ENCODE data around the gene KAZALD1. TPM values are rescaled to one million over a fixed set of nuclear protein-coding genes. Genes with fewer than 3 reads are reported as not detected.

The KAZALD1 gene
- total RNA-seq, 6 experiments from 2014 or later, result 14.5 to 21.1 (median 19.9) TPM

DNA sequence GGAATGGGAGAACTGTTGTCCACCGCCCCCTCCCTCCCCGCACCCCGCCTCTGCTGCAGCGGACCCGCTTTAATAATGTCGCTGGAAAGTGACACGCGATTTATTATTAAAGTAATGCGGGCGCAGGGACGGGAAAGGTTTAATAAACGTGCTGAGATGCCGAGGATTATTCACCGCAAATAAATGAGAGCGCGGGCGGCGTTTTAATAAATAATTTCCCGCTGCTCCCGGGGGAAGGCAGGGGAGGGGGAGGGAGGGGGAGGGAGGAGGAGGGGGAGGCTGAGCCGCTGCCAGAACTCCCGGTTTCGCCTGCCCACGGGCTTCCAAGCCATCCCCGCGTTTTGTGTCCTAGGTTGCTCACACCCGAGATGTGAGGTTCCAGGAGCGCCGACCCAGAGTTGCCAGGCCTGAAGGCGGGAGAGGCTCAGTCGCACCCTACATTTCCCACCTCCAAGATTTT lies 5.1 kb downstream of the KAZALD1 start:
- no peaks in the 10 kb centered on the region for H3K9me3 Mint-ChIP-seq

DNA sequence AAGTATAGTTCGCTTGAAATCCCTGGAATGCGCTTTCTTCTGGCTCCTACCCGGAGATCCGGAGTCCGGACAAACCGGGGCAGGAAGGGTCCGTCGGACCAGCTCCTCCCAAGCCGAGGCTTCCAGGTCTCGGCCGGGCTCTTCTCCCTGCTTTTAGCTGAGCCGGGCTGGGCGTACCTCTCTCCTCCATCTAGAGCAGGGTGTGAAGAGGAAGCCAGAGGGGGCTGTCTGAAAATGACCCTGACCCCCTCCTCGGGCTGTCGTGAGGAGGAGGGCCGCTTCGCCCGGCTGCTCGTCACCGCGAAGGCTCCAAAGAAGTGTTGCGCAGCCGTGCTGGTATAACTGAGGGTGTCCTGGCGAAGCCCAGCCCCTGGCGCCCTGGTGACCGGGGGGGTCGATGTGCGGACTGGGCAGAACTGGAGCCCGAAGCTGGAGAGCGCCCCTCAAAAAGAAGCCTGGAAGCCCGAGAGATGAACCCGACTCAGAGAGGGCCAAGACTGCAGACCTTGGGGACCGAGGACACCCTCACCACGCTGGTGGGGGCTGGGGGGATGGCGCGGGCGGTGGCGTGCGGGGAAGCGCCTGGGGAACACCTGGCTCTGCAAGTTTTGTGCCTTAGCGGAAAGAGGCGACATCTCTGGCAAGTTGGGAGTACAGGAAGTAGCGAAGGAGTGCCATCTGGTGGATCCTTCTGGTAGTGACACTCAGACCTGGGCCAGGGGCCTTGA lies 5.7 kb downstream of the KAZALD1 start:
- Mint-ChIP-seq H3K27ac (peak overlapping the region; percentile 61), H3K36me3 (ENCODE audit: low read depth) (no peaks in the 10 kb centered on the region), H3K4me1 (ENCODE audit: low read depth) (peaks cover 49% of the 10 kb centered on the region), H3K4me3 (peak overlapping the region; percentile 88), H3K27me3 (ENCODE audit: insufficient read depth) (peaks cover 14% of the 10 kb centered on the region), H3K9me3 (no peaks in the 10 kb centered on the region)
- peak; percentile 77 for DNase-seq
- TF ChIP-seq CTCF (IDR thresholded peaks at IDR 0.05), result peak; percentile 94

More for the DNA sequence above, 5.1 kb downstream of the KAZALD1 start:
- no peak for DNase-seq
- TF ChIP-seq CTCF (IDR thresholded peaks at IDR 0.05), result no peak
- Mint-ChIP-seq H3K27me3 (ENCODE audit: insufficient read depth) (peaks cover 8% of the 10 kb centered on the region), H3K36me3 (ENCODE audit: low read depth) (no peaks in the 10 kb centered on the region), H3K27ac (peak overlapping the region; percentile 61), H3K4me3 (peak overlapping the region; percentile 88), H3K4me1 (ENCODE audit: low read depth) (peaks cover 48% of the 10 kb centered on the region)

- H3K4me3 Mint-ChIP-seq, result no peak overlapping the region
- H3K36me3 Mint-ChIP-seq (ENCODE audit: low read depth), result no peaks in the 10 kb centered on the region
- H3K9me3 Mint-ChIP-seq, result no peaks in the 10 kb centered on the region
- TF ChIP-seq CTCF (IDR thresholded peaks at IDR 0.05), result no peak
- H3K4me1 Mint-ChIP-seq (ENCODE audit: low read depth), result peaks cover 34% of the 10 kb centered on the region
- H3K27me3 Mint-ChIP-seq (ENCODE audit: insufficient read depth), result peaks cover 29% of the 10 kb centered on the region
- DNase-seq, result no peak
- no peak overlapping the region for H3K27ac Mint-ChIP-seq
Measured at GRCh38 chr10:101069441-101069840, 7.7 kb downstream of the KAZALD1 start.

DNA sequence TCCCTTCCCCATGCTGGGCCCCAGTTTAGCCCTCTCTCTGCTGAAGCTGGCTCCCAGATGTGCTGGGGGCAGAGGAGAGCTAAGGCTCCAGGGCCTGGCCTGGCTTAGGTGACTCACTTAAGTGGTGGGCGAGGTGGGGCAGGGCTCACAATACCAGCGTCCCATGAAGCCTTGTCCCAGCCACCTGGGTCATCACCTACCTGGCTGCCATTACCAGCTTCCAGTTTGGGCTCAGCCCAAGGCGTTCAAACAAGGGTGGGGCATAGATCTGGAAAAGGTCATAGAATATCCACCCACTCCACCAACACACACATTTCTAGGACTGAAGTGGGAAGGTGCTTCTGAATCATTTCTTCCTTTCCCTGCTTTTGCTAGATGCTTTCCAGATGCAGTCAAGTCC lies 8.3 kb downstream of the KAZALD1 start:
- Mint-ChIP-seq H3K4me3 (no peak overlapping the region), H3K9me3 (no peaks in the 10 kb centered on the region), H3K27me3 (ENCODE audit: insufficient read depth) (peaks cover 31% of the 10 kb centered on the region), H3K4me1 (ENCODE audit: low read depth) (peaks cover 27% of the 10 kb centered on the region), H3K36me3 (ENCODE audit: low read depth) (no peaks in the 10 kb centered on the region), H3K27ac (no peak overlapping the region)
- DNase-seq, result no peak
- TF ChIP-seq CTCF (IDR thresholded peaks at IDR 0.05), result no peak

- no peak for TF ChIP-seq CTCF (IDR thresholded peaks at IDR 0.05)
- no peaks in the 10 kb centered on the region for H3K9me3 Mint-ChIP-seq
- no peak for DNase-seq
- H3K4me1 Mint-ChIP-seq (ENCODE audit: low read depth), result peaks cover 15% of the 10 kb centered on the region
- peaks cover 39% of the 10 kb centered on the region for H3K27me3 Mint-ChIP-seq (ENCODE audit: insufficient read depth)
- H3K27ac Mint-ChIP-seq, result no peak overlapping the region
- H3K4me3 Mint-ChIP-seq, result no peak overlapping the region
- H3K36me3 Mint-ChIP-seq (ENCODE audit: low read depth), result no peaks in the 10 kb centered on the region
Measured at GRCh38 chr10:101071267-101071884, 9.6 kb downstream of the KAZALD1 start.
